Measurements from ENCODE around the gene TINAGL1. TPM values are rescaled to one million over a fixed set of nuclear protein-coding genes. Genes with fewer than 3 reads are reported as not detected.
"Not testable (repeated sequence)": the region's sequence is repeated elsewhere in the genome, so short reads cannot be mapped to it uniquely, and the experiment has no call there.

The TINAGL1 gene
- total RNA-seq, 2 donors from 2014 or later, result 110 to 123 TPM

DNA sequence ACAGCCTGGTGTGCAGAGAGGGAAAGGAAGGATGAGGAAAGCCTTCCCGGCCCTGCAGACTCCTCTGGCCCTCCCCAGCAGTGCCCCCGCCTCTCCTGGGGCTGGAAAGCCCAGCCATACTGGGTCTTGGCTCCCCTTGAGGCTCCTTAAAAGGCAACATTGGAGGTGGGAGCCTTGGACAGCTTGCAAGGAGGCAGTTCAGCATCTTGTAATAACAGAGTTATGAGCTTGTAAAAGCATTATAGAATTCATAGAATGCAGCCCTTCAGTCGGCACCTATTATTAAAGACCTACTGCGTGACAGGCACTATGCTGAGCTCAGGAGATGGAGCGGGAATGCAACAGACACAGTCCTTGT lies 4.2 kb downstream of the TINAGL1 start:
- DNase-seq (ENCODE audit: low spot score), result peak; percentile 83
- intact Hi-C loops (cut with DNase I), result no loop called here

DNA sequence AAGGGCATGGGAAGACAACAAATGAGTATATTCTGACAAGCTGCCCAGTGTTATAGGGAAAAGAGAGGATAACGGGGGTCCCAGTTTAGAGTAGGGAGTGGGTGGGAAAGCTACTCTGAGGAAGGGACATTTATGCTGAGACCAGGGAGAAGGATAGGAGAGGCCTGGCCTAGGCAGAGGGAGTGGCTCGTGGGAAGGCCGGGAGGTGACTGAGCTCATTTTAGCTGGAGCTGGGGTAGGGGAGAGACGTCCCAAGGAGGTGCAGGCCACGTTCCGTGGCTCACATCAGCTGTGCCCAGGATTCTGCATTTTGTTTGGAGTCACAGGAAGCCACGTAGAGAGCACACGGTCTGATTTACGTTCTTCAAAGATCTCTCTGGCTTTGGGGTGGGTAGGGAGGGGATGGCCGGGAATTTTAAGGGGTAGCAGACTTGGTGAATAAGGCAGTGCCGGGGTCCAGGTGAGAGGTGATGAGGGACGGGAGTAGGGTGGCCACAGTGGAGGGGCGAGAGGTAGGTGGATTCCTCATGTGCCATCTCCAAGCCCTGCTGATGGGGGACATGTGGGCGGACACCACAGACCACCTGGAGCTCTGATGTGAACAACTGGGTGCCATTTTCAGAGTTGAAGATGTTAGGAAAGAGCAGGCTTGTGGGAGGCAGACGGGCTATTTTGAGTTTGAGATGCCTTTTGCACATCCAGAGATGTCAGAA lies 4.7 kb downstream of the TINAGL1 start:
- intact Hi-C loops (cut with DNase I), result no loop called here
- DNase-seq (ENCODE audit: low spot score), result peak; percentile 70

- DNase-seq (ENCODE audit: low spot score), result no peak
- intact Hi-C loops (cut with DNase I), result no loop called here
Measured at GRCh38 chr1:31581821-31582810, 5.8 kb downstream of the TINAGL1 start.

GRCh38 chr1:31583082-31583994 lies 7.0 kb downstream of the TINAGL1 start:
- DNase-seq (ENCODE audit: low spot score), result peak; percentile 84
- intact Hi-C loops (cut with DNase I), result no loop called here

GRCh38 chr1:31583995-31584868 lies 7.9 kb downstream of the TINAGL1 start:
- intact Hi-C loops (cut with DNase I), result no loop called here
- DNase-seq (ENCODE audit: low spot score), result peak; percentile 94

DNA sequence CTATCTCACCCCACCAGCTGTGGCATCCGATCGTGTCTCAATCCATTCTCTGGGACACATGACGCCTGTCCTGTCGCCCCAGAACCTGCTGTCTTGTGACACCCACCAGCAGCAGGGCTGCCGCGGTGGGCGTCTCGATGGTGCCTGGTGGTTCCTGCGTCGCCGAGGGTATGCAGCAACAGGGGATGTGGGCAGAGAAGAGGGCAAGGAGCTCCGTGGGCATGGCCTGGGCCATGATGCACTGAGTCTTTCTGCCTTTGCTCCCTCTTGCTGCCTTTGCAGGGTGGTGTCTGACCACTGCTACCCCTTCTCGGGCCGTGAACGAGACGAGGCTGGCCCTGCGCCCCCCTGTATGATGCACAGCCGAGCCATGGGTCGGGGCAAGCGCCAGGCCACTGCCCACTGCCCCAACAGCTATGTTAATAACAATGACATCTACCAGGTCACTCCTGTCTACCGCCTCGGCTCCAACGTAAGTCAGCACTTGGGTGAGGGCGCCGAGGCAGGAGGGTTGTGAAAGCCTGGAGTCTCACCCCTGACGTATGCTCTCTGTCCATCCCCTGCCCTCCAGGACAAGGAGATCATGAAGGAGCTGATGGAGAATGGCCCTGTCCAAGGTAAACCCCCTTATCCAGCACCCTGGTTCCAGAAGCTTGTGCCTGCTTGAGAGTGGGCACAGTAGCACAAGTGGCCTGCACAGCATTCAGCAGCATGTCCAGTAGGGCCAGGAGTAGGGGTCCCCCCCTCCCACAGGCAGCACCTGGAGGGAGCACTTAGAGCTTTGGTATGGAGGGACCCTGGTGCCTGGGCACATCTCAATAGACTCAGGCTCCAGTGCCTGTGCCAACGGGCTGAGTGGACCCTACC lies 8.8 kb downstream of the TINAGL1 start:
- intact Hi-C loops (cut with DNase I), result no loop called here
- peak; percentile 79 for DNase-seq (ENCODE audit: low spot score)

GRCh38 chr1:31585736-31586365 lies 9.5 kb downstream of the TINAGL1 start:
- intact Hi-C loops (cut with DNase I), result no loop called here
- DNase-seq (ENCODE audit: low spot score), result peak; percentile 46

- intact Hi-C loops (cut with DNase I), result no loop called here
- DNase-seq (ENCODE audit: low spot score), result peak; percentile 59
Measured at GRCh38 chr1:31586376-31587327, 10.3 kb downstream of the TINAGL1 start.

DNA sequence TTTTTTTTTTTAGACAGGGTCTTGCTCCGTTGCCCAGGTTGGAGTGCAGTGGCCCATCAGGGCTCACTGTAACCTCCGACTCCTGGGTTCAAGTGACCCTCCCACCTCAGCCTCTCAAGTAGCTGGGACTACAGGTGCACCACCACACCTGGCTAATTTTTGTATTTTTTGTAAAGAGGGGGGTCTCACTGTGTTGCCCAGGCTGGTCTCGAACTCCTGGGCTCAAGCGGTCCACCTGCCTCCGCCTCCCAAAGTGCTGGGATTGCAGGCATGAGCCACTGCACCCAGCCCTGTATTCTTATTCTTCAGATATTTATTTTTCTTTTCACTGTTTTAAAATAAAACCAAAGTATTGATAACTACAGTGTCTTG lies 11.0 kb downstream of the TINAGL1 start:
- intact Hi-C loops (cut with DNase I); DNase-seq (ENCODE audit: low spot score): not testable (repeated sequence)

DNA sequence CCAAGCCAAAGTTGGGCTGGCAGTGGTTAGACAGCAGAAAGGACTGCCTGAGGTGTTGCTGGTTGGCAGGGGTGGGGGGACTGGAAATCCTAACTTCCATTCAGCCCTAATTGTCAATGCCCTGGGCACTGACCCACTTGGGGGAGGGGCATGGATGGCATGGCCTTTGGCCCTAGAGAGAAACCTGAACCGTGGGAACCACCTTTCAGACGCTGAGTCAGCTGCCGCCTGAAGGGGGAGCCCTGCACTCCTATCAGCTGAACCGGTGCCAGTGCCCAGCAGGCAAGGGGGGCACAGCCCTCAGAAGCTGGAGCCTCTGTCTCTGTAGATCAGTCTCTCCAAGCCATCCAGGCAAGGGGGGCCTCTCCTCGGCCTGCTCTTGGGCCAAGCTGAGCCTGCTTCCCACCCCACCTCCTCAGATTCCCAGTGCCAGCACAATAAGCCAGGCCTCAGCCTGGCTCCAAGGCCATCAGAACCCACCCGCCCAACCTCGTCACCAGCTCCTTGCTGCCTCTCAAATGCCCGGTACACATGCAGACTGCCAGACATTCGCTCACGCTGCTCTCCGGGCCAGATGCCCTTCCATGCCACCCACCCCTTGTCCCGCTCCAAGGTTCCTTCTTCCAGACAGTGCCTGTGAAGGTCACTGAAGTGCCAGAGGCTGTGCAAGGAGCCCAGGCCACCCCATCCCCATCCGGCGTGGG lies 11.6 kb downstream of the TINAGL1 start:
- intact Hi-C loops (cut with DNase I), result no loop called here
- DNase-seq (ENCODE audit: low spot score), result peak; percentile 83

DNA sequence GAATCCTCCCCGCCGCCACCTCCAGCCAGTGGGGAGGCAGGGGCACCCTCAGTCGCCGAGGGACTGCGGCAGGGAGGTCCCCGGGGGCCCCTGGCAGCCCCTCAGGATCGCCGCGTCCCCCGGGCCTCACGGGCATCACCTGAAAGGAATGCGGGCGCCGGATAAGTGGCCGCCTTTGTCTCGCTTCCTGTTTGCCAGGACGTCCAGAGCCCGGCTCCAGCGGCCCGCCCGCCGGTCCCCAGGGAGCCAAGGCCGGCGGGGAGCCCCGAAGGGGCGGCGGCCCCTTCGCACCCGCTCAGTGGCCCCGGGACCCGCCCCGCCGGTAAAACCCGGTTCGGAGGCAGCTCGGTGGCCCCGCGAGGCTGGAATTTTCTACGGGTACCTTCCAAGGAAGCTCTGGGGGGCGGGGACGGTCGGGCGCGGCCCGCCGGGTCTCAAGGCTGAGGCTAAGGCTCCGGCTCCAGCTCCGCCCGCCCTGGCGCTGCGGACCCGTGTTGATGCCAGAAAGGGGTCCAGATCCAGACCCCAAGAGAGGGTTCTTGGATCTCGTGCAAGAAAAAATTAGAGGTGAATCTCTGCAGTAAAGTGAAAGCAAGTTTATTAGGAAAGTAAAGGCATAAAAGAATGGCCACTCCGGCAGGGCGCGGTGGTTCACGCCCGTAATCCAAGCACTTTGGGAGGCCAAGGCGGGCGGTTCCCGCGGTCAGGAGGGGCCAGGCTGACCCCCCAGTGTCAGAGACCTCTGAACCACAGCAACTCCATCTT lies 12.6 kb downstream of the TINAGL1 start:
- DNase-seq (ENCODE audit: low spot score), result peak; percentile 84
- intact Hi-C loops (cut with DNase I), result no loop called here

GRCh38 chr1:31591425-31592093 lies 15.2 kb downstream of the TINAGL1 start:
- intact Hi-C loops (cut with DNase I), result loop anchor here in 1 of 2 donors (2.0 kb wide), 1 partner anchor 27 kb away; no protein-coding TSS in a partner anchor
- DNase-seq (ENCODE audit: low spot score), result peak; percentile 53

- no peak for DNase-seq (ENCODE audit: low spot score)
- intact Hi-C loops (cut with DNase I), result loop anchor here in 1 of 2 donors (2.0 kb wide), 1 partner anchor 27 kb away; no protein-coding TSS in a partner anchor
Measured at GRCh38 chr1:31592132-31592531, 15.8 kb downstream of the TINAGL1 start.

GRCh38 chr1:31593136-31593665 lies 16.9 kb downstream of the TINAGL1 start:
- intact Hi-C loops (cut with DNase I), result loop anchor here in 1 of 2 donors (2.0 kb wide), 1 partner anchor 28 kb away; no protein-coding TSS in a partner anchor
- DNase-seq (ENCODE audit: low spot score), result peak; percentile 52

All from posterior vena cava (tissue), 2 donors.